DND-41 (cell line): ENCODE results near the gene JDP2.

ENCODE experiments used
- ATAC-seq: fragments of 200-7000 bp; cut with Tn5 transposase; 3 replicates; pipeline ENCODE4 v1.9.1; 2021; ENCODE audit warnings: low read depth; ENCODE audit not compliant: insufficient read depth
- DNase-seq: peaks from one replicate; pipeline ENCODE4 v3.0.0-alpha.2; 2020
- H2AFZ ChIP-seq: 2 replicates; pipeline ENCODE4 v1.6.0; 2012; ENCODE audit warnings: low read depth, low read length
- H3K27ac ChIP-seq: 2 replicates; pipeline ENCODE4 v1.5.1; 2012; ENCODE audit warnings: low read length, inconsistent platforms
- H3K27me3 ChIP-seq: fragments of 200-600 bp; sonication (generic); 2 replicates; pipeline ENCODE4 v1.6.0; 2012; ENCODE audit warnings: low read length, mild to moderate bottlenecking, inconsistent platforms; ENCODE audit not compliant: insufficient read depth, poor library complexity
- H3K36me3 ChIP-seq: 2 replicates; pipeline ENCODE4 v1.5.1; 2012; ENCODE audit warnings: low read length, inconsistent platforms; ENCODE audit not compliant: insufficient read depth
- H3K4me1 ChIP-seq: 2 replicates; pipeline ENCODE4 v1.5.1; 2012; ENCODE audit warnings: mild to moderate bottlenecking, low read length; ENCODE audit not compliant: insufficient read depth
- H3K4me2 ChIP-seq: 2 replicates; pipeline ENCODE4 v1.6.0; 2012; ENCODE audit warnings: mild to moderate bottlenecking, moderate library complexity, low read length, inconsistent platforms; ENCODE audit not compliant: insufficient read depth
- H3K4me3 ChIP-seq, 2 experiments: fragments of 200-600 bp in 1 of 2; shearing (Covaris generic) in 1 of 2; 2 replicates each; pipeline ENCODE4 v1.5.1; 2012 to 2016; ENCODE audit warnings: inconsistent platforms in 2 of 2, low read length in 2 of 2, mild to moderate bottlenecking in 2 of 2, low read depth in 1 of 2, moderate library complexity in 1 of 2
- H3K79me2 ChIP-seq: 2 replicates; pipeline ENCODE4 v1.6.0; 2012; ENCODE audit warnings: low read length, inconsistent platforms; ENCODE audit not compliant: insufficient read depth
- H3K9ac ChIP-seq: 2 replicates; pipeline ENCODE4 v1.6.0; 2012; ENCODE audit warnings: low read depth, mild to moderate bottlenecking, inconsistent platforms, low read length, moderate library complexity
- H3K9me3 ChIP-seq: 2 replicates; pipeline ENCODE4 v1.5.1; 2012; ENCODE audit warnings: low read length, moderate library complexity, mild to moderate bottlenecking, inconsistent platforms; ENCODE audit not compliant: insufficient read depth, severe bottlenecking
- H4K20me1 ChIP-seq: 2 replicates; pipeline ENCODE4 v1.6.0; 2012; ENCODE audit warnings: low read length; ENCODE audit not compliant: insufficient read depth
- CTCF ChIP-seq: IDR thresholded peaks from 2 replicates; pipeline ENCODE4 v1.5.1; 2012; ENCODE audit warnings: borderline replicate concordance, low read length, moderate library complexity, mild to moderate bottlenecking; ENCODE audit not compliant: poor library complexity, severe bottlenecking; ENCODE audit errors: extremely low read depth
- EZH2 ChIP-seq: IDR thresholded peaks from 3 replicates; pipeline ENCODE4 v1.6.1; 2012; ENCODE audit warnings: borderline replicate concordance, low read depth, mild to moderate bottlenecking, moderate library complexity, low read length, inconsistent platforms; ENCODE audit not compliant: severe bottlenecking

The JDP2 gene

GRCh38 chr14:75427126-75427481 lies 718 bp upstream of the JDP2 start:
- TF ChIP-seq EZH2 (no peak), CTCF (no peak)
- no peak for ATAC-seq
- Histone ChIP-seq H3K4me2 (no peak overlapping the region), H2AFZ (no peak overlapping the region), H4K20me1 (no peaks in the 10 kb centered on the region; the same call in 1 of the 2 replicates), H3K9ac (no peak overlapping the region), H3K4me3 (no peak overlapping the region), H3K27me3 (peaks cover 54% of the 10 kb centered on the region), H3K79me2 (no peaks in the 10 kb centered on the region), H3K4me1 (0 out of 2 replicates have a peak, but pooled peaks cover 2% of the 10 kb centered on the region), H3K27ac (no peak overlapping the region), H3K36me3 (no peaks in the 10 kb centered on the region), H3K9me3 (no peaks in the 10 kb centered on the region)
- DNase-seq = no peak

- peak overlapping the region; percentile 17; the same call in 1 of the 2 replicates for H3K4me2 ChIP-seq
- H3K36me3 ChIP-seq = no peaks in the 10 kb centered on the region
- no peaks in the 10 kb centered on the region for H3K79me2 ChIP-seq
- peak; percentile 30 for ATAC-seq
- H3K27me3 ChIP-seq = peaks cover 51% of the 10 kb centered on the region
- no peak overlapping the region for H3K4me3 ChIP-seq
- H2AFZ ChIP-seq = no peak overlapping the region
- DNase-seq = no peak
- no peak overlapping the region for H3K27ac ChIP-seq
- H3K4me1 ChIP-seq = 0 out of 2 replicates have a peak, but pooled peaks cover 2% of the 10 kb centered on the region
- H3K9me3 ChIP-seq = no peaks in the 10 kb centered on the region
- H4K20me1 ChIP-seq = no peaks in the 10 kb centered on the region; the same call in 1 of the 2 replicates
- TF ChIP-seq EZH2 (peak; percentile 84), CTCF (no peak)
- no peak overlapping the region for H3K9ac ChIP-seq
Measured at GRCh38 chr14:75428230-75429104, 645 bp downstream of the JDP2 start.

GRCh38 chr14:75429562-75429961 lies 1.7 kb downstream of the JDP2 start:
- H3K4me3 ChIP-seq = no peak overlapping the region
- no peaks in the 10 kb centered on the region; the same call in 1 of the 2 replicates for H4K20me1 ChIP-seq
- H3K79me2 ChIP-seq = no peaks in the 10 kb centered on the region
- H3K27ac ChIP-seq = no peak overlapping the region
- H2AFZ ChIP-seq = no peak overlapping the region
- TF ChIP-seq EZH2 = no peak
- no peak for TF ChIP-seq CTCF
- H3K27me3 ChIP-seq = peaks cover 53% of the 10 kb centered on the region
- 0 out of 2 replicates have a peak, but pooled peaks cover 2% of the 10 kb centered on the region for H3K4me1 ChIP-seq
- no peaks in the 10 kb centered on the region for H3K36me3 ChIP-seq
- no peak overlapping the region for H3K9ac ChIP-seq
- DNase-seq (no peak), ATAC-seq (no peak)
- no peaks in the 10 kb centered on the region for H3K9me3 ChIP-seq
- H3K4me2 ChIP-seq = no peak overlapping the region
